Ramos (cell line): ENCODE measurements around the gene TUBGCP6.

ENCODE experiments used
- in situ Hi-C: fragments of 300-500 bp; cut with MboI; formaldehyde crosslinking; loops from one replicate; pipeline ENCODE4 v1.14.3; 2022; ENCODE audit warnings: low sequenced_read_pairs; ENCODE audit not compliant: unreplicated experiment

Gene TUBGCP6

GRCh38 chr22:50186761-50187523 lies 57.9 kb downstream of the TUBGCP6 start:
- in situ Hi-C loops: no loop called here

DNA sequence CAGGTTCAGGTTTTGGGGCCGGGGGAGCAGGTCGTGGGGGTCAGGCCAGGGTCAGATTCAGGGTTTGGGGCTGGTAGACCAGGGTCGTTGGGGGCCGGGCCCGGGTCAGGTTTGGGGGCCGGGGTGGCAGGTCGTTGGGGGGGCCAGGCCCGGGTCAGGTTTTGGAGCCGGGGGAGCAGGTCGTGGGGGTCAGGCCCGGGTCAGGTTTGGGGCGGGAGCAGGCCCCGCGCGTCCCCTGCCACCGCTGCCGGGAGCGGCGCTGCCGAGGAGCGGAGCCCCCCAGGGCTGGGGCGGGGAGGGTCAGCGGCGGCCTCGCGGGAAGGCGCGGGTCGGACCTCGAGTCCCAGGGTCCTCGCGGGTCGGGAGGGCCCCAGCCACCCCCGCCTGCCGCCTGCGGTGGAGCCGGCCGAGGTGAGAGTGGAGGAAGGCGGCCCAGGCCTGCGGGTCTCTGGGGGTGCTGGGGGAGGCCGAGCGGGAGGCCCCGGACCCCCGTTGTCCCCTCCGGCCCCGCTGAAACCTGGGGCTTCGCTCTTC lies 58.6 kb downstream of the TUBGCP6 start:
- in situ Hi-C loops: no loop called here

DNA sequence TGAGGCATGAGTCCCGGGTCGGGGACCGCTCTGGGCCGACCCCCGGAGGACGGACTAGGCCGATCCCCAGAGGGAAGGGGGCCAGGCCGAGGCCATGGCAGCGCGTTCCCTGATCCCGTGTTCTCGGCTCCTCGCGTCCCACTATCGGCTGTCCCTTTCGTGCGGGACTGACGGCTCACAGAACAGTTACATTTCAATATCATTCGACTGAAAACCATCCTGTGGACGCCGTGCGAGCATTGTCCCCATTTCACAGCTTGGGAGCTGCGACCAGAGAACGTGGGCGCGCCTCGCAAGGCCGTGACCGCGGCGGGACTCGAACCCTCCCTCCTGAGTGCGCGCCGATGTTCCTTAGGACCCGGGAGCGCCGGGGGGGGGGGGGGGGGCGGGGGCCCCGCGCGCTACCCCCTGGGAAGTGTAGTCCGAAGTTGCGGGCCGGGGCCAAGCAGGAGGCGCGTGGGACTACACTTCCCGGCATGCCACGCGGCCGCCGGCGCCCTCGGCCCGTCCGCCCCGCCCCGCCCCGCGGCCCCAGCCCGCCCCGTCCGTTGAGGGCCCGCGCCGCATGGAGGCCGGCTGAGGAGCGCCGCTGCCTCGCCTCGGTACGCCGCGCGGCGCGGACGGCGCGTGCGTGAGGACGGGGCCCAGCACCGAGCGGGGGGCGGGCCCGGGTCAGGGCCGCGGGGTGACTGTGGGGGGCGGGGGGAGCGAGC lies 59.3 kb downstream of the TUBGCP6 start, which contains the start of gene TRABD:
TRABD (plus strand) TSS at position 539 of the 713 bp plus-strand sequence. CDS start 7,148 bp downstream, outside the sequence.
- in situ Hi-C loops: no loop called here

DNA sequence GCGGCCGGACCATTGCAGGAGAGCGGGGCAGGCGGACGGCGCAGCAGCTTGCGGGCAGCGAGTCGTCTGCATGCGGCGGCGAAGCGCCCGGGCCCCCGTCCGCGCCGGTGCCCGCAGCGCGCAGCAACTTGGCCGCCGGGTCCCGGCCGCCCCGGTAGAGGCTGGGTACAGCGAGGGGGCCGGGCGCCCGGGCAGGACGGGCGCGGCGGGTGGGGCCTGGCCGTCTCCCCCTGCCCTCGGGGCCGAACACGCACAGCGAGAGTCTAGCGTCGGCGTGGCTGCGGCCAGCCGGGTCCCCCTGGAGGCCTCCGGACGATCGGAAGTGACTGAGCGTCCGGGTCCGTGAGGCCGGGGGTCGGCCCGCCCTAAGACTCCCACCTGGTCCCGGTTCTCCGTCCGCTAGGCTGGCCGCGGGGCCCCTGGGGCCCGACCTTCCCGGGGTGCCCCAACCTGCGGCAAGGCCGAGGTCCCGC lies 59.9 kb downstream of the TUBGCP6 start:
- in situ Hi-C loops: no loop called here

DNA sequence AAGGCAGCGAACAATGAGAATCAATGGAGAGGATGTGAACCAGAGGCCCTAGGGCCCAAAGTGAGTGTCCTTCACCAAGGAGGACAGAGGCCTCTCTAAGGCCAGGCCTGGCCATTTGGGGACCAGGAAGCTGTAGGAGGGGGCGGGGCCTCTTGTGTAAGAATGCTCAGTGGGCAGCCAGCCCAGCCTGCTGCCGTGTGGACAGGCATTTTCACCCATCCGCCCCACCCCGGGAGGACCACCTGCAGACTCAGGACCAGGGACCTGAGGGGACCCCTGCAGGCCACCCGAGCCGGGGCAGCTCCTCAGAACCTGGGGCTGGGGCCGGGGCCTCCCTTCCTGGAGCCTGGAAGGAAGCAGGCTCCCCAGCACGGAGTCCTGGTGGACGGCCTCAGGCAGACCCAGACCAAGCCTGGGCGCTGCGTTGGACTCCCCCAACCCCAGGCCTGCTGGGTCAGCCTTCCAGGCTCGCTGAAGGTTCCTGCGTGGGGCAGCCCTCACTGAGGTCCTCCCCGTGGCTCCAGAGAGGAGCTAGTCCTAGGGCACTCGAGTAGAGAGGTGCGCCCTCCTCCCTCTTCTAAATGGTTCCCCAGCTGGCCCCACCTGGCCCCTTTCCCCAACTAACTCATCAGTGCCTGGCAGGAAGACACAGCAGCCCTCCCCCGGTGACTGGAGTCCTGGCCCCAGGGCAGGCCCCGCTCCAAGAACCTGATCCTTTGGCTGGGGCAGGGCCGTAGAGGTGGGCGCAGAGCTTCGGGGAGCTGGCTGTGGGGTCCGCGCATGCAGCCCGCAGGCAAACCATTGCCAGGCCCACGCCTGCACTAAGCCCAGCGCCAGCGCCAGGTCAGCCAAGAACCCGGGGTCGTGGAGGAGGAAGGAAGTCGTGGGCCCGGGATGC lies 60.6 kb downstream of the TUBGCP6 start:
- in situ Hi-C loops: no loop called here

DNA sequence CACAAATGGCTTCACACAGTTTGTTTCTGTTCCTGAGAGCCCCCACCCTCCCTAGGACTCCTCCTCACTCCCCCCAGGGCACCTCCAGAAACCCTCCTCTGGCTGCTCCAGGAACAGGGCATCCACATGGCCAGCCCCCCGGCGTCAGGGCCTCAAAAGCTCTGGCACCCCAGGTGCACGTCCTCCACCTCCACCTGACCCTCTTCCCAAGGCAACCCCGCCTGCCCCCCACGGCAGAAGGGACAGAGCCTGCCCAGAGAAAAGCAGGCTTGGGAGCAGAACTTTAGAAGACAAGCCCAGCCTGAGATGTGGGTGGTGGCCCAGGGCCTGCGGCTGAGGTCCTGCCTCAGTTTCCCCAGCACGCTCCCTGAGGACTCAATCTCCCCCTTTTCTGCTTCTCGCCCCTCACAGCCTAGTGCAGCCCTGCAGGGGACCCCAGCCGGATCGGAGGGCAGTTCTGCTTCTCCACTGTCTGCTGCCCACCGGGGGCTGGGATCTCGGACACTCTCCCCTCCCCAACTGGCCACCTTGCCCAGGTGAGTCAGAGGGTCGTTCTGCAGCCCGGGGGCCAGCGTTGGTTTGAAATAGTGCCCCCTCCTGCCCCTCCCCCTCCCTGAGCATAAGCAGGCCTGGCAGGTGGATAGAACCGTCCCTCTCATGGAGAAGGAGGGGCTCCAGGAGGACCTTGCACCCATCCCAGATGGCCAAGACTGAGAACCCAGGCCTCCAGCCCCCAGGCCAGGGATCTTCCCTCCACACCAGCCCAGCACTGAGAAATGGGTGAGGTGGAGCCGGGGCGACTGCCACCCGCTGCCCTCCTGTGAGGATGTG lies 61.5 kb downstream of the TUBGCP6 start:
- in situ Hi-C loops: no loop called here

DNA sequence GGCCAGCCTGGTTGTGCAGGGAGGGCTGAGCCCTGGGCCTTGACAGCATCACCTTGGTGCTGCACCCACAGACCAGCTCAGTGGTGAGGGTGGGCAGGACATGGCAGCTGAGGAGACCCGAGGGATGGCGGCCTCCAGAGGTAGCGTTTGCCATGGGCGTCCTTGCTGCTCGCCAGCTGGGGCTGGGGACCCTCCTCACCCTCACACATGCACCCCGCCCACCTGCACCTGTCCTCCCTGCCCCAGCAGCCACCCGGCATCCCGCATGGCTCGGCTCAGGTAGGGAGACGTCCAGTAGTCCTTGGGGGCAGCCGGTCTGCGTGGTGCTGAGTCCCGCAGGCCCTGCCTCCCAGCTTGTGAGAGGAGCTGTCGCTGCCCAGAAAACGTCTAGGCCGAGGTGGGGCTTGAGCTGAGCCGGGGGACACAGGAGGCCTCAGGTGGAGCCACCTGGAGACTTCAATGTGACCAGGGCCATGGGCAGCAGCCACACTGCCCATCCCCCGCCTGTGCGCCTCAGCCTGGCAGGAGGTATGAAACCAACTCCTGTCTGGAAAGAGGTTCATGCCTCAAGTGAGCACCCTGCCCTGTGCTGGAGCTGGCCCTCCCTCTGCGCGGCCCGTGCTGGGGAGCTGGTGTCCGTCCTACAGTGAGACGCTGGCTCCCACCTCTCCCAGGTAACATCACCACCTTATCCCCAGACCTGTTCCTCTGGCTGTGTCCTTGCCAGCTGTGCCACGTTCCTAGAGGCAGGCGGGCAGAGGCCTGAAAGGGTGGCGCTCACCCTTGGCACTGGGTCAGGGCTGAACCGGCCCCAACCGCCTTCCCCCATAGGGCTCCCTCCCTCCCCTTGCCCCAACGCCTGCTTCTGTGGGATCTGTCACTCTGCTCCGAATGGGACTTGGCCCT lies 62.4 kb downstream of the TUBGCP6 start:
- in situ Hi-C loops: no loop called here

GRCh38 chr22:50180727-50181521 lies 63.9 kb downstream of the TUBGCP6 start:
- in situ Hi-C loops: no loop called here

DNA sequence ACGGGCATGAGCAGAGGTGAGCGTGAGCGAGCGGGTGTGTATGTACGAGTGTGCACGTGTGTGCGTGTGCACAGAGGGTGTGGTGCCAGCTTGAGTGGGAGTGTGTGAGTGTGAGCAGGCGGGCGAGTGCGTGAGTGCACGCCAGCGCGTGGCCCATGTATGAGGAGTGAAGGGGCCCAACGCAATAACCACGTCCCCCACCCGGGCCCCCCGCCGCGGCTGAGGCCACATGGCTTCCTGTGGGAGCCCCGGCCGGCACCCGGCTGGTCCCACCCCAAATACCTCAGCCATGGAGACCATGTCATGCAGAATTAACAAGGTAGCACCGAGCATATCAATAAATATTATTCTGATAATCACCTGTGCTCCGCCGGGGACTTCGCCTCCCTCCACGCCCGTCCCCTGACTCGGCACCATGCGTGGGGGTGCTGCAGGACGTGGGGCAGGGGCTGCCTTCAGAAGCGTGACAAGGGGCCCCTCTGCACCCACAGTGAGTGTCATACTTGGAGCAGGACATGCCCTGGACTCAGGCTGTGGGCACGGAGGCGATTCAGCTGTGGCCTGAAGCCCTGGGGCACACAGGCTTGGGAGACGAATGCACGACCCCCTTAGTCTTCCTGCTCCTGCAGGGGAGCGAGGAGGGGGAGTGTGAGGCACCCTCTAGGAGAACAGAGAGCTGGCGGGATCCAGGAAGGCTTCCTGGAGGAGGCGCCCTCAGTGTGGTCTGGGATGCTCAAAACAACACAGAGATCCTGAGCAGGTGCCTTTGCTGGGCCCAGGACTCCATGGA lies 64.7 kb downstream of the TUBGCP6 start:
- in situ Hi-C loops: no loop called here

GRCh38 chr22:50178871-50179869 lies 65.7 kb downstream of the TUBGCP6 start:
- in situ Hi-C loops: no loop called here

- in situ Hi-C loops: no loop called here
Measured at GRCh38 chr22:50178471-50178864, 66.4 kb downstream of the TUBGCP6 start.

DNA sequence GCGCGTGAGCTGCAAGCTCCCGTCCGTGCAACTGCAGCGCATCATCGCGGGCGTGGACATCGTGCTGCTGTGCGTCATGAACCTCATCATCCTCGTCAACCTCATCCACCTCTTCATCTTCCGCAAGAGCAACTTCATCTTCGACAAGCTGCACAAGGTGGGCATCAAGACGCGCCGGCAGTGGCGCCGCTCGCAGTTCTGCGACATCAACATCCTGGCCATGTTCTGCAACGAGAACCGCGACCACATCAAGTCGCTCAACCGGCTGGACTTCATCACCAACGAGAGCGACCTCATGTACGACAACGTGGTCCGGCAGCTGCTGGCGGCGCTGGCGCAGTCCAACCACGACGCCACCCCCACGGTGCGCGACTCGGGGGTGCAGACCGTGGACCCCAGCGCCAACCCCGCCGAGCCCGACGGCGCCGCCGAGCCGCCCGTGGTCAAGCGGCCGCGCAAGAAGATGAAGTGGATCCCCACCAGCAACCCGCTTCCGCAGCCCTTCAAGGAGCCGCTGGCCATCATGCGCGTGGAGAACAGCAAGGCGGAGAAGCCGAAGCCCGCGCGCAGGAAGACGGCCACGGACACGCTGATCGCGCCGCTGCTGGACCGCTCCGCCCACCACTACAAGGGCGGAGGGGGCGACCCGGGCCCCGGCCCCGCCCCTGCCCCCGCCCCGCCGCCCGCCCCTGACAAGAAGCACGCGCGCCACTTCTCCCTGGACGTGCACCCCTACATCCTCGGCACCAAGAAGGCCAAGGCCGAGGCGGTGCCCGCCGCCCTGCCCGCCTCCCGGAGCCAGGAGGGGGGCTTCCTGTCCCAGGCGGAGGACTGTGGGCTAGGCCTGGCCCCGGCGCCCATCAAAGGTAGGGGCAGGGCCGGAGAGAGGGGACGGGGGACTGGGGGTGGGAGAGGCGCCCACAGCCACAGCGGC lies 67.0 kb downstream of the TUBGCP6 start:
- in situ Hi-C loops: no loop called here

DNA sequence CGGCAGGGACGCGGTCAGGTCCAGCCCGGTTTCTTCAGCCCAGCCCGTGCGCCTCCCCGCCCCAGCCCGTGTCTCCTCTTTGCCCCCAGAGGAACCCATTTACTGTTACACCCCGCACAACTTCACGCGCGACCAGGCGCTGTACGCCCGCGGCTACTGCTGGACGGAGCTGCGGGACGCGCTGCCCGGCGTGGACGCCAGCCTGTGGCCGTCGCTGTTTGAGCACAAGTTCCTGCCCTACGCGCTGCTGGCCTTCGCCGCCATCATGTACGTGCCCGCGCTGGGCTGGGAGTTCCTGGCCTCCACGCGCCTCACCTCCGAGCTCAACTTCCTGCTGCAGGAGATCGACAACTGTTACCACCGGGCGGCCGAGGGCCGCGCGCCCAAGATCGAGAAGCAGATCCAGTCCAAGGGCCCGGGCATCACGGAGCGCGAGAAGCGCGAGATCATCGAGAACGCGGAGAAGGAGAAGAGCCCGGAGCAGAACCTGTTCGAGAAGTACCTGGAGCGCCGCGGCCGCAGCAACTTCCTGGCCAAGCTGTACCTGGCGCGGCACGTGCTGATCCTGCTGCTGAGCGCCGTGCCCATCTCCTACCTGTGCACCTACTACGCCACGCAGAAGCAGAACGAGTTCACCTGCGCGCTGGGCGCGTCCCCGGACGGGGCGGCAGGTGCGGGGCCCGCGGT lies 67.8 kb downstream of the TUBGCP6 start:
- in situ Hi-C loops: no loop called here
